Measurements from ENCODE around the gene CCL18.

GRCh38 chr17:36055921-36056520, 8.1 kb upstream of the CCL18 start:
- TF ChIP-seq FOXM1 (IDR thresholded peaks at IDR 0.05; ENCODE audit: borderline replicate concordance) (no peak), SUZ12 (IDR thresholded peaks at IDR 0.05) (no peak), ELF4 (IDR thresholded peaks at IDR 0.05) (no peak), ARNT (IDR thresholded peaks at IDR 0.05) (no peak), BHLHE40 (IDR thresholded peaks at IDR 0.05; ENCODE audit: borderline replicate concordance) (no peak)

All from HEK293T (cell line).